Activated naive CD4-positive, alpha-beta T cell (primary cell): ENCODE data around the gene SDK1.

Experiments used
- DNase-seq, 4 experiments: peaks; one replicate each; lab custom pipeline; 2025; lab: John Stamatoyannopoulos, UW

Gene SDK1

DNA sequence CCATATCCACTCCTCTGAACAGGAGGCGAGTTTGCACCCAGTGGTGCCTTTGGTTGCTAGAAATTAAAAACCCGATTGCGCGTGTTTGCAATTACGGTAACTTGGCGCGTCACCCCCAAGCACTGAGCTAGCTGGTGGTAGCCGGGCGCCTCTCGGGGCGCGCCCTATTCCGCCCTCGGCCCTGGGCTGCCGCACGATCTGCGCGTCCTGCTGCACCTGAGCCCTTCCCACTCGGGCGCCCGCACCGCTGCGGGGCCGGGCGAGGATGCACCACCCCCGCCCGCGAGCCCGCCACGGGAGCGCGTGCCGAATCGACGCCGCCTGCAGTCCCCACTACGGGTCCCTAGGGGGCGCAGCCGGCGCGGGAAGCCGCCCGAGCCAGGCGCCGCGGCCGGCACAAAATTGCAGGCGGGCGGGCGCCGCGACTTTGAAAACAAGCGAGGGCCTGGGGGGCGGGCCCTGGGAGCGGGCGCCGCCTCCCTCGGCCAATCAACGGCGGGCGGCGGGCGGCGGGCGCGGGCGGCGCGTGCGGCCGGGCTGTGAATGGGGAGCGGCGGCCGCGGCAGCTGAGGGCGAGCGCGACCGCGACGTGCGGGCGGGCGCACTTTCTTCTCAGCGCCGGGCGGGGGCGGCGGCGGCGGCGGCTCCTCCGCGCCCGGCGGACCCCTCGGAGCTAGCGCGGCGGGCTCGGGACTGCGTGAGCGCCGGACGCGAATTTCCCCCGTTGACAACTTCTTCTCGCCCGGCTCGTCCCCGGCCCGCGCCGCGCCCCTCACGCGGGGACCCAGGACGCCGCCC is at the start of gene SDK1:
Gene SDK1 (plus strand): TSS at position 602 of the 798 bp plus-strand sequence. CDS start 335 bp downstream, outside the sequence.
- DNase-seq: peak; percentile 85 to 92 (median 87)

DNA sequence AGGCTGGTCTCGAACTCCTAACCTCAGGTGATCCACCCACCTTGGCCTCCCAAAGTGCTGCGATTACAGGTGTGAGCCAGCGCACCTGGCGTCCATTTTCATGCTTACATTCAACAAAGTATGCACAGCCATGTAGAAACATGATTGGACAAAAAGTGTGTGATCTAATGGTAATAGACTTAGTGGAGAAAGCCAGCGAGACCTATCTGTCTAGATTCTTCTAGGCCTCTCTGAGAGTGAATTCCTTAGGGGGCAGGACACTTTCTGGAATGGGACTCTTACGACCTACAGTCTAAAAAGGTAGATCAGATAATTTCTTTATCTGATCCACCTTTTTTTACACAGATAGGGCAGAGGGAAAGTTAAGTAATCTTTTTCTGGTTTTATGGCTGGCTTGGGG is 46.3 kb upstream of the SDK1 start:
- DNase-seq: no peak

- no peak for DNase-seq
Observed at GRCh38 chr7:3259711-3260400, 41.2 kb upstream of the SDK1 start.

GRCh38 chr7:3260401-3260715 is 40.7 kb upstream of the SDK1 start:
- no peak for DNase-seq

GRCh38 chr7:3264693-3265339 is 36.2 kb upstream of the SDK1 start:
- DNase-seq: no peak

DNA sequence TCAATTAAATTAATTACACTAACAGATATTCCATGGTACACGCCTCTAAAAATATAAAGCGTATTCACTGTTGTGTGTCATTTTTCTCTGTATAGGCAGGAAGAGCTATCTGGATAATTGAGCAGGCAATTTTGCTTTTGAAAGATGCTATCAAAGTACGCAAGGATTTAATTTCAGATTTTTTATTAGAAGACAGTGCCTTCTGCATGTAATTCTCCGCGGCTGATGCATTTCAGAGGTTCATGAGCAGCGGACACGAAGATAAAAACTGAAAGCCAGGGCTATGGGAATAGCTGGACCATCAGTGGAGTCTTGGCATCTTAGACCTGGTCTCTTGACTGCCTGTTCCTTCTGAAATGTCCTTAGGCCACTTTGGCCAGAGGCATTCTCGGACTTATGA is 35.7 kb upstream of the SDK1 start:
- DNase-seq: no peak

- no peak for DNase-seq
Observed at GRCh38 chr7:3266240-3266639, 34.8 kb upstream of the SDK1 start.

- no peak for DNase-seq
Observed at GRCh38 chr7:3267966-3268690, 32.9 kb upstream of the SDK1 start.

DNA sequence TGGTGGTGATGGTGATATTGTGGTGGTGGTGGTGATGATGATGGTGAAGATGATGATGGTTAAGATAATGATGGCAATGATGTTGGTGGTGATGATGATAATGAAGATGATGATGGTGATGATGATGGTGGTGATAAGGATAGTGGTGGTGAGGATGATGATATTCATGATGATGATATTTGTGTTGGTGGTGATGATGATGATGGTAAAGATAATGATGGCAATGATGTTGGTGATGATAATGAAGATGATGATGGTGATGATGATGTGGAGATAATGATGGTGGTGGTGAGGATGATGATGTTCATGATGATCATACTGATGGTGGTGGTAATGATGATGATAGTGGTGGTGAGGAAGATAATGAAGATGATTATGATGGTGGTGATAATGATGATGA is 30.7 kb upstream of the SDK1 start:
- no peak for DNase-seq

DNA sequence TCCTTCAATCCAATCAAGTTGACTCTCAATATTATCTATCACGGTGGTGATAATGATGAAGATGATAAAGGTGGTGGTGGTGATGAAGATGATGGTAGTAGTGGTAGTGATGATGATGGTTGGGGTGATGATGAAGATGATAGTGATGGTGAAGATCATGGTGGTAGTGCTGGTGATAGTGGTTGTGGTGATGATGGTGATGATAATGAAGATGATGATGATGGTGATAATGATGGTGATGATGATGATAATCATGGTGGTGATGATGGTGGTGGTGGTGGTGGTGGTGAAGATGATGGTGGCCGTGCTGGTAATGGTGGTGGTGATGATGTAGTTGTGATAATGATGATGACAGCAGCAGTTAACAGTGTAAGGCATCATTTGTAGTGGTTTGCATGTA is 29.8 kb upstream of the SDK1 start:
- DNase-seq: no peak

DNA sequence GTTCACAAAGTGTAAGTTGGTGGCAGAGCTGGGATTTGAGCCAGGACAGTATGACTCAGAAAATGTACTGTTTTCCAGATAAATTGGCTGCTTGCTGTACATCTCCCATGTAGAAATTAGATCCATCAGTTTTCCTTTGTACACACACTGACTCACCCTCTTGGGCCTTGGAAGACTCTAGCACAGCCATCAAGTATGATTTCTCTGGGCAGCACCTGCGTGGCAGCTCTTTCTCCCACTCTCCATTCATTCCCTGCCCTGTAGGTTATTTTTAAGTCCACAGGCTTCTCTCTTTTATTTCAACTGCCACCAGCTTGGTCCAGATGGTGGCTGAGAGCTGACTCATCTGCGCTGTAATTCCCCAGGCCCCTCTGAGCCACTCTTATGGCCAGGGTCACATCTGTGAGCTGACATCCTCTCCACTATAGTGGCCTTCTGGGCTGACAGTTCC is 28.3 kb upstream of the SDK1 start:
- no peak for DNase-seq

GRCh38 chr7:3274131-3274530 is 26.9 kb upstream of the SDK1 start:
- no peak for DNase-seq

DNA sequence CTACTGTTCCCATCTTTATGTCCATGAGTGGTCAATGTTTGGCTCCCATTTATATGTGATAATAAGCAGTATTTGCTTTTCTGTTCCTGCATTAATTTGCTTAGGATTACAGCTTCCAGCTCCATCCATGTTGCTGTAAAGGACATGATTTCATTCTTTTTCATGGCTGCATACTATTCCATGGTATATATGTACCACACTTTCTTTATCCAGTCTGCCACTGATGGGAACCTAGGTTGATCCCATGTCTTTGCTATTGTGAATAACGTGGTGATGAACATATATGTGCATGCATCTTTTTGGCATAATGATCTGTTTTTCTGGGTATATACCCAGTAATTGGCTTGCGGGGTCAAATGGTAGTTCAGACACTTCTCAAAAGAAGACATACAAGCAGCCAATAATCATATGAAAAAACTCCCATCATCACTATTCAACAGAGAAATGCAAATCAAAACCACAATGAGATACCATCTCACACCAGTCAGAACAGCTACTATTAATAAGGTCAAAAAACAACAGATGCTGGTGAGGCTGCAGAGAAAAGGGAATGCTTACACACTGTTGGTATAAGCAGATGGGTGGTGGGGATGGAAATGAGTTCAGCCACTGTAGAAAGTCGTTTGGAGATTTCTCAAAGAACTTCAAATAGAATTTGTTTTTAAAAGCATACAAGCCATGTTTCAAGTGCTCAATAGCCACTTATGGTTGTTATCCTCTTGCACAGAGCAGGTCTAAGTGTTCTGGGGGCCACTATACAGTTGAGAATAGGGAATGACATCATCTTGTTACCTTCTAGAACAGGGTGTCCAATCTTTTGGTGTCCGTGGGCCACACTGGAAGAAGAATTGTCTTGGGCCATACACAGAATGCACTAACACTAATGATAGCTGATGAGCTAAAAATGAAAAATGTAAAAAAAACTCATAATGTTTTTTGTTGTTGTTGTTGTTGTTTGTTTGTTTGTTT is 23.2 kb upstream of the SDK1 start:
- no peak for DNase-seq

DNA sequence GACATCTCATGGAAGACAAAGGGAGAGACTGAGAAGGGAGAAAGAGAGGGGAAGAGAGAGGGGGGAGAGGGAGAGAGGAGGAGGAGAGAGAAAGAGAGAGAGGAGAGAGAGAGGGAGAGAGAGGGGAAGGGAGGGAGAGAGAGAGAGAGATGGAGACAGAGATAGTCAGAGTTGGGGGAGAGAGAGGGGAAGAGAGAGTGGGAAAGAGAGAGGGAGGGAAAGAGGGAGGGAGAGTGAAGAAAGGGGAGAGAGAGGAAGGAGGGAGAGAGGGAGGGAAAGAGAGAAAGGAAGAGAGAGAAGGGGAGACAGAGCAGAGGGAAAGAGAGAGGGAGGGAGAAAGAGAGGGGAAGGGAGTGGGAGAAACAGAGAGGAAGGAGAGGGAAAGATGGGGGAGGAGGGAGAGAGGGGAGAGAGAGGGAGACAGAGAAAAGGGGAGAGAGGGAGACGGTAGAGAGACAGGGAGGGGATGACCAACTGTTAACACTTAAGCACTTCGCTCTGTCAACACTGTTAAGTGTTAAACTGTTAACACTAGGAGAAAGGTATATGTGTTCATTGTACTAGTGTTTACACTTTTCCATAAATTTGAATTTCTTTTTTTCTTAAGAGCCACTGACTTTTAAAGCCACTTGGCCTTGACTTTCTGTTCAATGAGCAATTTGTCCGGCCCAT is 21.8 kb upstream of the SDK1 start:
- no peak for DNase-seq

GRCh38 chr7:3280445-3280844 is 20.6 kb upstream of the SDK1 start:
- no peak for DNase-seq

DNA sequence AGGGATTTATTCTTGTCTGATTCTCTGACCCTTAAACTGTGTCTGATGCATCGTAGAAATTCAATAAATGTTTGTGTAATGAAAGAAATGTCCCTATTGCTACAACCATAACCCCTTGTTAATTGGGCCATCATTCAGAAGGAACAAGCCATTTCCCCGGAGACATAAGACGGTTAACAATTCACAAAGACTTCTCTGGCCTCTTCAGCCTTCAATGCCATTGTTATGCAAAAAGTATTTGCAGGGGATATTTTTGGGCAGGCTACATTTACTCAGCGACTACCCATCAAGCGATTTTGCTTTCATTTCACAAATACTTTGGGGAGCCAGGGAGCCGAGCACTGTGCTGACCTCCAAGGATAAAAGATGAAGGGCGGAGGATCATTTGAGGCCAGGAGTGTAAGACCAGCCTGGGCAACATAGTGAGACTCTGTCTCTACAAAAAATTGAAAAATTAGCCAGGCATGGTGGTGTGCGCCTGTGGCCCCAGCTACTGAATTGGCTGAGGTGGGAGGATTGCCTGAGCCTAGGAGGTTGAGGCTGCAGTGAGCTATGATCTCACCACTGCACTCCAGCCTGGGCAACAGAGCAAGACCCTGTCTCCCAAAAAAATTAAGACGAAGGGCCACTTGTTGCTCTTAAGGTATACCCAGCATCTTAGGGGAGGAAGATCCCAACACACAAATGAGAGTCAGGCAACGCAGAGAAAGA is 20.0 kb upstream of the SDK1 start:
- DNase-seq: no peak

- DNase-seq: no peak
Observed at GRCh38 chr7:3282457-3282856, 18.6 kb upstream of the SDK1 start.

DNA sequence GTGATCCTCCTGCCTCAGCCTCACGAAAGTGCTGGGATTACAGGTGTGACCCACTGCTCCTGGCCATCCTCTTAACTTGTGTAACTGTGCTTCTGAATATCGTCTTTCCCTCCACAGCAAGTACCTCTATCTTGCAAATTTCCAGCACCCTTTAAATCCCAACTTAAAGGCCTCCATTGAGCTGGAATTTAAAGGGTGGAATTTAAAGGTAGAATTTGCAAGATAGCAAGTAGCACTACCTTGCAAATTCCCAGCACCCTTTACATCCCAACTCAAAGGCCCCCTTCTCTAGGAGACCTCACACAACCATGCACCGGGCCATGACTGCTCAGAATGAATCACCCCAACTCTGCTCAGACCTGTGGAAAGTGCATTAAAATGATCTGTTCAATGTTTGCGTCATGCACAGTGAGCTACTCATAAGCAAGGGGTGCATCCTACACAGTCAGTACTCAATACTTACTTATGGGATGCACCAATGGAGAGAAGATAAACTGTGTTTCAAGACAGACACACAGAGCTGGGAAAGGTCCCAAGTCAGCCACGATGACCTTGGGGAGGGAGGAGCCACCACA is 17.8 kb upstream of the SDK1 start:
- no peak for DNase-seq

- no peak for DNase-seq
Observed at GRCh38 chr7:3285652-3286051, 15.4 kb upstream of the SDK1 start.

- no peak for DNase-seq
Observed at GRCh38 chr7:3289996-3290395, 11.1 kb upstream of the SDK1 start.
